ENCODE measurements around the gene DAAM1.

DAAM1 gene

GRCh38 chr14:59273737-59274136 is 85.3 kb downstream of the DAAM1 start:
- H3K9ac ChIP-seq, result no peak overlapping the region
- H3K4me3 ChIP-seq, result no peak overlapping the region
- no peaks in the 10 kb centered on the region for H4K20me1 ChIP-seq
- H3K9me3 ChIP-seq (replicated peaks in 1 of 11), result no peaks in the 10 kb centered on the region
- peaks cover 0 to 8% (median 0%) of the 10 kb centered on the region in 11 experiments; a peak in 4 of 22 replicates for H3K36me3 ChIP-seq
- H3K4me2 ChIP-seq, result peak overlapping the region in 2 of 11 experiments; percentile 7 to 56; a peak in 2 of 22 replicates
- peaks cover 0 to 16% (median 0%) of the 10 kb centered on the region in 11 experiments; a peak in 3 of 22 replicates for H3K27me3 ChIP-seq
- H3K4me1 ChIP-seq, result peaks cover 19 to 45% (median 31%) of the 10 kb centered on the region in 10 experiments
- TF ChIP-seq Cebpa-rat (IDR thresholded peaks at IDR 0.05), result no peak
- no peak overlapping the region for H3K27ac ChIP-seq

DNA sequence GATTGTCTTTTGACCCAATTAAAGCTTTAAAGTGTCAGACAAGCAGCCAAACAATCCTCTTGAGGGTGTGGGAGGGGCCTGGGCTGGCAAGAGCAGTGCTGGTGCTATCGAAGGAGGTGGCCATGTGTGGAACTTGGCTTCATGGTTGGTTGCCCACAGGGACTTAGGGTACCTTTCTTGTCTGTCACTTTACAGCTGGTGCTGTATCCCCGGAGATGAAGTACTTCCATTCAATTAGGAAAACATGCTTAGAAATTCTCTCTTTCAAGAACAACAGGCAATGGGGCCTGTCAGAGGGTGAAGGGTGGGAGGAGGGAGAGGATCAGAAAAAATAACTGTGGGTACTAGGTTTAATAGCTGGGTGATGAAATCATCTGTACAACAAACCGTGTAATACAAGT is 86.5 kb downstream of the DAAM1 start:
- Histone ChIP-seq H4K20me1 (no peaks in the 10 kb centered on the region), H3K9me3 (replicated peaks in 1 of 11) (peaks cover 0 to 3% (median 0%) of the 10 kb centered on the region in 11 experiments; a peak in 1 of 22 replicates), H3K27me3 (peaks cover 0 to 16% (median 0%) of the 10 kb centered on the region in 11 experiments; a peak in 3 of 22 replicates), H3K27ac (peak overlapping the region in 1 of 11 experiments; percentile 18; a peak in 1 of 22 replicates), H3K4me3 (no peak overlapping the region), H3K4me2 (peak overlapping the region; percentile 56 to 85 (median 66)), H3K4me1 (peaks cover 19 to 38% (median 30%) of the 10 kb centered on the region in 10 experiments), H3K36me3 (no peaks in the 10 kb centered on the region), H3K9ac (no peak overlapping the region; a peak in 1 of 22 replicates)
- no peak for TF ChIP-seq Cebpa-rat (IDR thresholded peaks at IDR 0.05)

DNA sequence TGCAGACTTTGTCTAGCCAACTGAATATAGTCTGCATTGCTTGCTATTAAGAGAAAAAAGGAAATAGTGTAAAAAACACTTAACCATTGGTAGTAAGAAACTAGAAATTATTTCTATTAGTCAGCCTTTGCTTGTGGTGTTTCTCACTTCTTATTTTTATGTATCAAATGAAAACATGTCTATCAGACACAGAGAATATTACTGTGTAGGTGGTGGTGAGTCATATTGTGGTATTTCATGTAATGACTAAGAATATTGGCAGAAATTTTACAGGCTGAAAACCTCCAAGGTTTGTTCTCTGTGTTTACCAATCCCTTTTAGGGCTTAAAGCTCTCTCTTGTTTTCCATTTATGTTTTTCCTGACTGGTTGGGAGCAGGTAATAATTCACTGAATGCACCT is 87.2 kb downstream of the DAAM1 start:
- Histone ChIP-seq H3K4me3 (no peak overlapping the region), H3K4me2 (peak overlapping the region; percentile 56 to 85 (median 66); a peak in 18 of 22 replicates), H3K36me3 (no peaks in the 10 kb centered on the region; a peak in 1 of 22 replicates), H3K9ac (no peak overlapping the region; a peak in 1 of 22 replicates), H3K27me3 (peaks cover 0 to 16% (median 0%) of the 10 kb centered on the region in 11 experiments; a peak in 3 of 22 replicates), H3K27ac (peak overlapping the region in 2 of 11 experiments; percentile 14 to 18; a peak in 1 of 22 replicates), H3K9me3 (replicated peaks in 1 of 11) (peaks cover 0 to 10% (median 0%) of the 10 kb centered on the region in 11 experiments; a peak in 1 of 22 replicates), H4K20me1 (no peaks in the 10 kb centered on the region), H3K4me1 (peaks cover 19 to 33% (median 27%) of the 10 kb centered on the region in 10 experiments)
- no peak for TF ChIP-seq Cebpa-rat (IDR thresholded peaks at IDR 0.05)

GRCh38 chr14:59276235-59276634 is 87.8 kb downstream of the DAAM1 start:
- peaks cover 19 to 33% (median 27%) of the 10 kb centered on the region in 10 experiments for H3K4me1 ChIP-seq
- peaks cover 0 to 16% (median 0%) of the 10 kb centered on the region in 11 experiments; a peak in 3 of 22 replicates for H3K27me3 ChIP-seq
- H3K4me2 ChIP-seq, result peak overlapping the region; percentile 12 to 85 (median 48); a peak in 16 of 22 replicates
- H3K4me3 ChIP-seq, result no peak overlapping the region
- no peak overlapping the region for H3K27ac ChIP-seq
- no peak overlapping the region for H3K9ac ChIP-seq
- no peaks in the 10 kb centered on the region; a peak in 2 of 22 replicates for H3K36me3 ChIP-seq
- H3K9me3 ChIP-seq (replicated peaks in 1 of 11), result peaks cover 0 to 12% (median 0%) of the 10 kb centered on the region in 11 experiments; a peak in 1 of 22 replicates
- TF ChIP-seq Cebpa-rat (IDR thresholded peaks at IDR 0.05), result no peak
- H4K20me1 ChIP-seq, result no peaks in the 10 kb centered on the region

DNA sequence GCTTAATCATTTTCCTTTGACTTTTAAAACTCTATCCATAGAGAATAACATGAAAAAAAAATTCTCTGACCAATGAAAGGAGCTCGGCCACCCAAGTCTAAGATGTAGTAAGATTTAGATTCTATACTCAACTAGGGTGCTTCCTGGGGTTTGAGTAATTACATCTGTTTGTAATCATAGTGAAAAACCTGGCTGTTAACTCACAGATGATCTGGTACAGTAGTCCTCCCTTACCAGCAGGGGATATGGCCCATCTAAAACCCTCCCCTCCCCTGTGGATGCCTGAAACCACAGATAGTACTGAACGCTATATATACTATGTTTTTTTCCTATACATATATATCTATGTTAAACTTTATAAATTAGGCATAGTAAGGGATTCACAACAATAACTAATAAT is 89.2 kb downstream of the DAAM1 start:
- Histone ChIP-seq H3K4me2 (no peak overlapping the region), H3K4me1 (peaks cover 19 to 33% (median 28%) of the 10 kb centered on the region in 10 experiments)

DNA sequence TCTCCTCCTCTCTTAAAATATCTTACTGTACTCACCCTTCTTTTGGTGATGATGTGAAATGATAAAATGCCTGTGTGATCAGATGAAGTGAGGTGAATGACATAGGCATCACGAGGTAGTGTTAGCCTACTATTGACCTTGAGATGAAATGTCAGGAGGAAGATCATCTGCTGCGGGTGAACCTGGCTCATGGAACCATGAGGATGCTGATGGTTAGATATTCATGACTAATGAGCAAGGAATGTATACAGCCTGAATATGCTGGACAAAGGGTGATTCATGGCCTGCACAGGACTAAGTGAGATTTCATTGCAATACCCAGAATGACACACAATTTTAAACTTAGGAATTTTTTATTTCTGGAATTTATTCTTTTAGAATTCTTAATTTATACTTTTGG is 89.6 kb downstream of the DAAM1 start:
- no peaks in the 10 kb centered on the region for H4K20me1 ChIP-seq
- no peak overlapping the region for H3K9ac ChIP-seq
- no peaks in the 10 kb centered on the region; a peak in 2 of 22 replicates for H3K36me3 ChIP-seq
- peaks cover 0 to 10% (median 0%) of the 10 kb centered on the region in 11 experiments; a peak in 1 of 22 replicates for H3K27me3 ChIP-seq
- H3K27ac ChIP-seq, result no peak overlapping the region
- peaks cover 0 to 12% (median 0%) of the 10 kb centered on the region in 11 experiments; a peak in 1 of 22 replicates for H3K9me3 ChIP-seq (replicated peaks in 1 of 11)
- peaks cover 19 to 33% (median 28%) of the 10 kb centered on the region in 10 experiments for H3K4me1 ChIP-seq
- no peak for TF ChIP-seq Cebpa-rat (IDR thresholded peaks at IDR 0.05)
- H3K4me2 ChIP-seq, result no peak overlapping the region
- H3K4me3 ChIP-seq, result no peak overlapping the region

More for the DNA sequence above, 89.2 kb downstream of the DAAM1 start:
- Histone ChIP-seq H3K27ac (no peak overlapping the region), H3K36me3 (no peaks in the 10 kb centered on the region; a peak in 2 of 22 replicates), H4K20me1 (no peaks in the 10 kb centered on the region), H3K9me3 (replicated peaks in 1 of 11) (peaks cover 0 to 12% (median 0%) of the 10 kb centered on the region in 11 experiments; a peak in 1 of 22 replicates), H3K9ac (no peak overlapping the region), H3K27me3 (peaks cover 0 to 15% (median 0%) of the 10 kb centered on the region in 11 experiments; a peak in 3 of 22 replicates), H3K4me3 (no peak overlapping the region)
- TF ChIP-seq Cebpa-rat (IDR thresholded peaks at IDR 0.05), result no peak

GRCh38 chr14:59280961-59281360 is 92.5 kb downstream of the DAAM1 start:
- TF ChIP-seq Cebpa-rat (IDR thresholded peaks at IDR 0.05), result no peak
- Histone ChIP-seq H3K36me3 (peaks cover 0 to 12% (median 0%) of the 10 kb centered on the region in 11 experiments; a peak in 6 of 22 replicates), H3K9ac (no peak overlapping the region), H3K9me3 (replicated peaks in 1 of 11) (peaks cover 22 to 37% (median 26%) of the 10 kb centered on the region in 11 experiments), H4K20me1 (no peaks in the 10 kb centered on the region), H3K27me3 (0 out of 22 replicates have a peak, but pooled peaks cover 0 to 6% (median 0%) of the 10 kb centered on the region in 11 experiments), H3K27ac (no peak overlapping the region), H3K4me1 (peaks cover 4 to 12% (median 6%) of the 10 kb centered on the region in 10 experiments; a peak in 19 of 20 replicates), H3K4me3 (no peak overlapping the region), H3K4me2 (no peak overlapping the region)

DNA sequence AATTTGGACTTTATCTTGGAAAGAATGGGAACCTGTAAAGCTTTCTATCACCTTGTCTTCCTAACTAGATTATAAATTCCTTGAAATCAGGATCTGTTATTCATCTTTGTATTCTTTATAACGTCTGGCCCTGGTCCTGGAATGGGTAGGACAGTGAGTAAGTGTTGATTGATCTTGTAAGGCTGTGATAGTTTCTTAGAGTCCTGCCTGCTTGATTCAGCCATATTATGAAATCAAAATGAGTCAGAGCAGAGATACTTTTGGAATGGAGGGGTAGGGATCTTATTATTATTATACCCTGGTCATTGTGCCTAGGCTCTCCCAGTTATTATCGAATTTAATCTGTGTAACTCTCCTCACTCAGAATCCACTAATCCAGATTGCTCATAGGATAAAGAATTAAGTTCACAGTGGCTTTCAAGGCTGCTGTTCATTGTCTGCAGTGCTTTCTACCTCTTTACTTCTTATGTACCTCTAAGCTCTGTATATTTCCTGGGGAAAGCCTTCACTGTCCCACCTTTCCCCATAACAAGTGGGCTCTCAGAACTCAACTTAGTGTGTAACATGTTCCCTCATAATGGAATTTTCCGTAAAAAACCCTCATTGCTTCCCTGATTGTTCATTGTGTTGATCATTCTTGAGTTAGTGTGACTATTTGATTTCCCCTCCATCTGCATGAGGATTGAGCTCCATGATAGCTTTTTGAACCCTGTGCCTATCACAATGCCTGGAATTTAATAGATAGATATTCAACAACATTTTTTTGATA is 93.3 kb downstream of the DAAM1 start:
- Histone ChIP-seq H3K4me2 (0 out of 22 replicates have a peak overlapping the region, but pooled peaks of 2 of the 11 experiments have one; percentile 6 to 11), H3K4me3 (no peak overlapping the region), H4K20me1 (no peaks in the 10 kb centered on the region), H3K36me3 (peaks cover 0 to 12% (median 0%) of the 10 kb centered on the region in 11 experiments; a peak in 6 of 22 replicates), H3K27ac (no peak overlapping the region), H3K27me3 (0 out of 22 replicates have a peak, but pooled peaks cover 0 to 6% (median 0%) of the 10 kb centered on the region in 11 experiments), H3K4me1 (peaks cover 0 to 5% (median 0%) of the 10 kb centered on the region in 10 experiments; a peak in 1 of 20 replicates), H3K9ac (no peak overlapping the region), H3K9me3 (replicated peaks in 1 of 11) (peaks cover 22 to 44% (median 26%) of the 10 kb centered on the region in 11 experiments)
- TF ChIP-seq Cebpa-rat (IDR thresholded peaks at IDR 0.05), result no peak
